A673 (cell line): ENCODE measurements around the gene CARD9. TPM values are rescaled to one million over a fixed set of nuclear protein-coding genes. Genes with fewer than 3 reads are reported as not detected.

ENCODE experiments used
- BruUV-seq: library from RNA; stranded (reverse); fragments of 400-500 nt; replicated peaks from 2 replicates; lab custom pipeline; 2021; lab: Mats Ljungman, UMichigan
- CTCF ChIA-PET: fragments of 300-600 bp; sonication (Branson Sonifier 250); formaldehyde crosslinking; loops from one replicate; lab custom pipeline; 2022; ENCODE audit warnings: antibody characterized with exemption; lab: Charles Lee
- POLR2A ChIA-PET: fragments of 300-600 bp; sonication (Branson Sonifier 250); formaldehyde crosslinking; loops from one replicate; lab custom pipeline; 2022; ENCODE audit warnings: antibody characterized with exemption; ENCODE audit not compliant: low non-redundant PET; lab: Charles Lee
- DNase-seq: peaks from one replicate; pipeline ENCODE4 v3.0.0-alpha.2; 2015; ENCODE audit warnings: low spot score
- H3K27ac ChIP-seq: fragments of 200-600 bp; sonication (generic); 2 replicates; pipeline ENCODE4 v1.5.1; 2016; ENCODE audit warnings: mixed run types, low read depth, mild to moderate bottlenecking, mixed read lengths, antibody characterized with exemption, low read length; ENCODE audit not compliant: poor library complexity, severe bottlenecking
- H3K27me3 ChIP-seq: fragments of 200-600 bp; sonication (generic); replicated peaks from 2 replicates; pipeline ENCODE4 v1.6.1; 2017; ENCODE audit warnings: mixed run types, low read depth, mild to moderate bottlenecking, mixed read lengths, antibody characterized with exemption, low read length; ENCODE audit not compliant: insufficient read depth, poor library complexity
- H3K36me3 ChIP-seq: fragments of 200-600 bp; sonication (generic); 2 replicates; pipeline ENCODE4 v1.6.1; 2016; ENCODE audit warnings: mixed run types, mild to moderate bottlenecking, mixed read lengths, antibody characterized with exemption, low read length; ENCODE audit not compliant: insufficient read depth, poor library complexity, severe bottlenecking
- H3K4me1 ChIP-seq: fragments of 200-600 bp; sonication (generic); 2 replicates; pipeline ENCODE4 v1.6.1; 2017; ENCODE audit warnings: mixed run types, mild to moderate bottlenecking, mixed read lengths, antibody characterized with exemption, low read length; ENCODE audit not compliant: insufficient read depth, poor library complexity, severe bottlenecking
- H3K4me3 ChIP-seq: fragments of 200-600 bp; sonication (generic); 2 replicates; pipeline ENCODE4 v1.5.1; 2016; ENCODE audit warnings: low read depth, mixed run types, mild to moderate bottlenecking, mixed read lengths, low read length; ENCODE audit not compliant: poor library complexity, severe bottlenecking
- H3K9me3 ChIP-seq: fragments of 200-600 bp; sonication (generic); 2 replicates; pipeline ENCODE4 v1.6.1; 2016; ENCODE audit warnings: mixed run types, low read depth, mild to moderate bottlenecking, mixed read lengths, antibody characterized with exemption, low read length; ENCODE audit not compliant: poor library complexity, severe bottlenecking
- CTCF ChIP-seq: fragments of 300-800, 200-600 bp; sonication (generic); conservative IDR thresholded peaks from 2 replicates; pipeline ENCODE4 v1.5.1; 2017; ENCODE audit warnings: low read depth, mild to moderate bottlenecking, antibody characterized with exemption, low read length, moderate library complexity, mixed read lengths
- EZH2 ChIP-seq: fragments of 200-600 bp; sonication (generic); IDR thresholded peaks from 2 replicates; pipeline ENCODE4 v1.6.1; 2017; ENCODE audit warnings: borderline replicate concordance, low read depth, mild to moderate bottlenecking, mixed read lengths, antibody characterized with exemption, low read length; ENCODE audit not compliant: poor library complexity, severe bottlenecking
- intact Hi-C: fragments of 100-400 bp; cut with micrococcal nuclease; formaldehyde crosslinking; loops from one replicate; pipeline ENCODE4 v1.10.0; 2022; ENCODE audit not compliant: unreplicated experiment
- total RNA-seq: library from RNA; stranded (reverse); gene quantifications from 2 replicates; pipeline ENCODE4 v1.2.3, GENCODE V29; 2021

Gene CARD9
- total RNA-seq, 1 experiment from 2014 or later, result 5.4 TPM

DNA sequence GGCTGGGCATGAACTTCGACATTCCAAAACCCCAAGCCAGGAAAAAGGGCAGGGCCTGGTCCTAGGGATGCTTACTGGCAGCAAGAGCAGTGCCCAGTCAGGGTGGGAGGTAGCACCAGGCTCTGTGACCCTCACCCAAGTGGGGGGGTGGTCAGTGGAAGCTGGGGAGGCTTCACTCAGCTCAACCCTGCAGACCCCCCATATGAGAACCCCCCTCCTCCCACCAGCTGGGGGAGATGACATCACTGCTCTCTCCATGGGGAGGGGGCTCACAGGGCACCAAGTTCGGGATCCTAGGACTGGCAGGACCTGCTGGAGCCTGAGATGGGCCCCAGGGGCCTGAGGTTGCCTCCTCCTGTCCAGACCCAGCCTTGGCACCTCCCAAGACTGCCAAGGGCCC lies 14.6 kb downstream of the CARD9 start:
- Histone ChIP-seq H3K4me3 (no peak overlapping the region), H3K27ac (no peak overlapping the region), H3K4me1 (peaks cover 2% of the 10 kb centered on the region), H3K9me3 (no peaks in the 10 kb centered on the region), H3K36me3 (no peaks in the 10 kb centered on the region), H3K27me3 (no peaks in the 10 kb centered on the region)
- no peak for TF ChIP-seq EZH2
- TF ChIP-seq CTCF, result no peak
- BruUV-seq, result no TSS peak
- intact Hi-C loops, result no loop called here
- CTCF ChIA-PET, result no interaction called here
- POLR2A ChIA-PET, result no interaction called here
- no peak for DNase-seq

DNA sequence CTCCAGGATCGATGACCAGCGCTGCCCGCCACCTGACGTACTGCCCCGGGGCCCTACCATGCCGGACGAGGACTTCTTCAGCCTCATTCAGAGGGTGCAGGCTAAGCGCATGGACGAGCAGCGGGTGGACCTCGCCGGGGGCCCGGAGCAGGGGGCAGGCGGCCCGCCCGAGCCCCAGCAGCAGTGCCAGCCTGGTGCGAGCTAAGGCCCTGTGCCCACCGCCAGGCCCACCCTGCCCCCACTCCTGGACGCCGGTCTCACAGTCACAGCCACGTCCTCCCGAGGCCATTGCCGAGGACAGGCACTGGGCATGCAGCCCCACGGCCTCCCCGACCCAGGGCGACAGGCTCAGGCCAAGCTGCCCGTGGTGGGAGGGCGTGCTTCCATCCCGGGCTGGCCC lies 15.5 kb downstream of the CARD9 start:
- H3K4me1 ChIP-seq, result no peaks in the 10 kb centered on the region
- H3K9me3 ChIP-seq, result no peaks in the 10 kb centered on the region
- ChIA-PET CTCF (no interaction called here), POLR2A (no interaction called here)
- intact Hi-C loops, result no loop called here
- no peak for TF ChIP-seq CTCF
- TF ChIP-seq EZH2, result no peak
- DNase-seq, result no peak
- no peaks in the 10 kb centered on the region for H3K36me3 ChIP-seq
- H3K27ac ChIP-seq, result no peak overlapping the region
- no peak overlapping the region for H3K4me3 ChIP-seq
- no peaks in the 10 kb centered on the region for H3K27me3 ChIP-seq
- no TSS peak for BruUV-seq

- ChIA-PET CTCF (no interaction called here), POLR2A (no interaction called here)
- H3K27ac ChIP-seq, result no peak overlapping the region
- no peak for DNase-seq
- no peaks in the 10 kb centered on the region for H3K27me3 ChIP-seq
- no TSS peak for BruUV-seq
- intact Hi-C loops, result no loop called here
- no peak overlapping the region for H3K4me3 ChIP-seq
- H3K36me3 ChIP-seq, result no peaks in the 10 kb centered on the region
- no peaks in the 10 kb centered on the region for H3K9me3 ChIP-seq
- TF ChIP-seq EZH2, result no peak
- TF ChIP-seq CTCF, result no peak
- H3K4me1 ChIP-seq, result no peaks in the 10 kb centered on the region
These were observed 16.2 kb downstream of the CARD9 start for GRCh38 chr9:136357202-136357725.
